SW 1271 (cell line): Measurements from ENCODE around the gene SPAG6.

ENCODE experiments used
- DNase-seq, 2 experiments: peaks; one replicate each; lab custom pipeline; 2025; lab: John Stamatoyannopoulos, UW

SPAG6 gene

GRCh38 chr10:22321924-22322640 lies 23.2 kb upstream of the SPAG6 start:
- peak in 1 of 2 experiments; percentile 25 for DNase-seq

GRCh38 chr10:22322641-22323160 lies 22.6 kb upstream of the SPAG6 start:
- DNase-seq, result no peak

GRCh38 chr10:22323538-22324305 lies 21.6 kb upstream of the SPAG6 start:
- no peak for DNase-seq

- no peak for DNase-seq
Observed at GRCh38 chr10:22324413-22324812, 20.9 kb upstream of the SPAG6 start.

- DNase-seq, result no peak
Observed at GRCh38 chr10:22324893-22325271, 20.4 kb upstream of the SPAG6 start.

- peak in 1 of 2 experiments; percentile 47 for DNase-seq
Observed at GRCh38 chr10:22325272-22326144, 19.8 kb upstream of the SPAG6 start.

- DNase-seq, result no peak
Observed at GRCh38 chr10:22326145-22326702, 19.1 kb upstream of the SPAG6 start.

- DNase-seq, result no peak
Observed at GRCh38 chr10:22329150-22329549, 16.1 kb upstream of the SPAG6 start.

GRCh38 chr10:22332116-22332692 lies 13.1 kb upstream of the SPAG6 start:
- no peak for DNase-seq

- no peak for DNase-seq
Observed at GRCh38 chr10:22333167-22333974, 11.9 kb upstream of the SPAG6 start.

GRCh38 chr10:22333975-22334282 lies 11.4 kb upstream of the SPAG6 start:
- no peak for DNase-seq

GRCh38 chr10:22334414-22335172 lies 10.7 kb upstream of the SPAG6 start:
- no peak for DNase-seq

GRCh38 chr10:22335173-22335933 lies 9.9 kb upstream of the SPAG6 start:
- DNase-seq, result no peak

- DNase-seq, result no peak
Observed at GRCh38 chr10:22338185-22338900, 7.0 kb upstream of the SPAG6 start.

GRCh38 chr10:22338931-22339330 lies 6.4 kb upstream of the SPAG6 start:
- no peak for DNase-seq

- no peak for DNase-seq
Observed at GRCh38 chr10:22339761-22340328, 5.5 kb upstream of the SPAG6 start.

GRCh38 chr10:22340329-22341189 lies 4.7 kb upstream of the SPAG6 start:
- DNase-seq, result peak in 1 of 2 experiments; percentile 61
